Heart left ventricle (tissue), 16 donors: ENCODE data around the gene RNF225. TPM values are rescaled to one million over a fixed set of nuclear protein-coding genes. Genes with fewer than 3 reads are reported as not detected.

ENCODE experiments used
- ATAC-seq, 4 donors: fragments of 200-7000 bp; cut with Tn5 transposase; one replicate each; pipeline ENCODE4 v1.9.1; 2020 to 2022; ENCODE audit warnings: moderate library complexity in 4 of 4, mild to moderate bottlenecking in 3 of 4, moderate number of reproducible peaks in 1 of 4
- DNase-seq, 5 donors: peaks; one replicate each; pipeline ENCODE4 v3.0.0-alpha.2; 2020
- H3K27ac ChIP-seq, 12 donors: fragments of 200-600 bp; sonication (generic) in 4 of 12; one replicate each; pipeline versions ENCODE4 v1.5.0 to v1.8.0; 2016 to 2022; ENCODE audit warnings: mild to moderate bottlenecking in 2 of 12
- H3K27me3 ChIP-seq, 9 donors: fragments of 200-600 bp; sonication (generic) in 2 of 9; one replicate each; pipeline versions ENCODE4 v1.5.1 to v1.8.0; 2016 to 2022; ENCODE audit warnings: mild to moderate bottlenecking in 3 of 9
- H3K36me3 ChIP-seq, 9 donors: fragments of 200-600 bp; sonication (generic) in 2 of 9; one replicate each; pipeline versions ENCODE4 v1.5.0 to v1.8.0; 2018 to 2022; ENCODE audit warnings: mild to moderate bottlenecking in 2 of 9
- H3K4me1 ChIP-seq, 12 donors: fragments of 200-600 bp; sonication (generic) in 4 of 12; one replicate each; pipeline versions ENCODE4 v1.5.0 to v1.8.0; 2016 to 2022; ENCODE audit warnings: mild to moderate bottlenecking in 3 of 12
- H3K4me3 ChIP-seq, 12 donors: fragments of 200-600 bp; sonication (generic) in 4 of 12; one replicate each; pipeline versions ENCODE4 v1.5.0 to v1.8.0; 2017 to 2022; ENCODE audit warnings: mild to moderate bottlenecking in 9 of 12, moderate library complexity in 4 of 12
- H3K9me3 ChIP-seq, 12 donors: fragments of 200-600 bp; sonication (generic) in 4 of 12; one replicate each; pipeline versions ENCODE4 v1.5.0 to v1.8.0; 2016 to 2022; ENCODE audit warnings: mild to moderate bottlenecking in 1 of 12
- CTCF ChIP-seq, 12 donors: fragments of 200-600 bp; sonication (generic) in 4 of 12; IDR thresholded peaks; one replicate each; pipeline versions ENCODE4 v1.5.0 to v1.8.0; 2018 to 2022; ENCODE audit warnings: antibody characterized with exemption in 12 of 12, mild to moderate bottlenecking in 5 of 12
- POLR2A ChIP-seq, 2 donors: fragments of 450-650 bp; IDR thresholded peaks; one replicate each; pipeline ENCODE4 v1.6.1; 2017; ENCODE audit warnings: antibody characterized with exemption in 2 of 2, mild to moderate bottlenecking in 2 of 2, moderate library complexity in 2 of 2
- WGBS, 4 donors: extraction: QIAGEN DNeasy Blood & Tissue Kit in 2 of 4; methylation state at CpG; one replicate each; pipeline versions ENCODE4 v1.1.5 to v1.1.7; 2013 to 2018; 5-methylcytosine and 5-hydroxymethylcytosine counted together
- intact Hi-C, 10 donors: fragments of 100-400 bp; cut with DNase I; formaldehyde crosslinking; loops; one replicate each; pipeline versions ENCODE4 v1.11.1 to v1.14.2; 2022
- polyA plus RNA-seq, 2 donors: library from polyadenylated mRNA; stranded (reverse); fragments of 200-250 nt; gene quantifications; one replicate each; pipeline ENCODE4 v1.2.3, GENCODE V29; 2013
- total RNA-seq, 9 donors: library from RNA; depleted of rRNA in 2 of 9; stranded (reverse); fragments of >200 nt in 2 of 9; fragmentation: NEBNext Ultra II Directional in 3 of 9; extraction: Animal tissue kit (Norgen Biotek cat#: 25700) in 3 of 9; gene quantifications; one replicate each; pipeline versions ENCODE4 v1.1.0 to v1.2.4, GENCODE V29; 2016 to 2023
- donor health status: ischemic (EF 13 %, LVEDD 7.1; RV severe dilation, severe dysfunction).
- donor health status: healthy with polysubstance abuse.
- donor health status: DM: no; HTN: yes; CAD: no.
- donor health status: DM: no; HTN: no; CAD: no.
- donor health status: ischemic (EF 25% LVEDD 6.9; RV normal size, moderate dysfunction).
- donor health status: ischemic (EF 25% LVEDD 5.7; RV mildly dilated, moderate dysfunction).
- donor health status: healthy.
- donor health status: DM: yes; HTN: yes; CAD: no.
- donor health status: ischemic (EF 35%, LVEDD 5.7; RV mildly dilated, moderate dysfunction).
- donor health status: nonischemic (EF 11% LVEDD 7.7; RV severe dilation, severe dysfunction).
- donor health status: DM: yes; HTN: yes; CAD: no.
- donor health status: PGD.
- donor health status: ischemic (EF 29% LVEDD 5.4; RV normal size, mild dysfunction).
- donor health status: nonischemic (EF 23%, LVEDD 6.1; RV moderate dilation, normal function).

RNF225 gene
- total and polyA plus RNA-seq, 11 donors: not detected

- H3K4me1 ChIP-seq: peaks cover 5 to 49% (median 36%) of the 10 kb centered on the region in 12 donors
- peaks cover 0 to 2% (median 0%) of the 10 kb centered on the region in 9 donors for H3K36me3 ChIP-seq
- no peak overlapping the region for H3K4me3 ChIP-seq
- no peaks in the 10 kb centered on the region for H3K27me3 ChIP-seq
- ATAC-seq (no peak), DNase-seq (no peak)
- no peak overlapping the region for H3K27ac ChIP-seq
- H3K9me3 ChIP-seq: no peaks in the 10 kb centered on the region
- TF ChIP-seq CTCF (IDR thresholded peaks at IDR 0.05) (no peak), POLR2A (IDR thresholded peaks at IDR 0.05) (no peak)
- WGBS, 4 donors: 86 to 91% (median 90%) methylated on average over 6 of the region's 6 CpGs
- intact Hi-C loops: loop anchor here in 1 of 10 donors (5.0 kb wide), 1 partner anchor 56 kb away; the partner anchor contains the start of gene ZSCAN22
These were observed 12.4 kb upstream of the RNF225 start for GRCh38 chr19:58382997-58383603.

GRCh38 chr19:58385313-58385890 is 10.1 kb upstream of the RNF225 start:
- DNase-seq (no peak), ATAC-seq (no peak)
- H3K27me3 ChIP-seq: no peaks in the 10 kb centered on the region
- H3K27ac ChIP-seq: peak overlapping the region in 7 of 12 donors; percentile 90 to 98 (median 96)
- 87 to 93% (median 88%) methylated on average over 8 to 9 of the region's 9 CpGs for WGBS, 4 donors
- peaks cover 0 to 25% (median 23%) of the 10 kb centered on the region in 9 donors for H3K36me3 ChIP-seq
- peaks cover 5 to 44% (median 34%) of the 10 kb centered on the region in 12 donors for H3K4me1 ChIP-seq
- TF ChIP-seq CTCF (IDR thresholded peaks at IDR 0.05) (no peak), POLR2A (IDR thresholded peaks at IDR 0.05) (no peak)
- peak overlapping the region in 8 of 12 donors; percentile 60 to 99 (median 82) for H3K4me3 ChIP-seq
- intact Hi-C loops: no loop called here
- no peaks in the 10 kb centered on the region for H3K9me3 ChIP-seq

- H3K4me1 ChIP-seq: peaks cover 5 to 47% (median 34%) of the 10 kb centered on the region in 12 donors
- no peaks in the 10 kb centered on the region for H3K27me3 ChIP-seq
- WGBS, 4 donors: 4 to 15% (median 12%) methylated on average over 23 to 36 of the region's 36 CpGs
- H3K36me3 ChIP-seq: peaks cover 0 to 31% (median 29%) of the 10 kb centered on the region in 9 donors
- DNase-seq (peak in 1 of 5 donors; percentile 53), ATAC-seq (peak in 3 of 4 donors; percentile 1 to 24 (median 13))
- H3K4me3 ChIP-seq: peak overlapping the region; percentile 60 to 99 (median 77)
- H3K9me3 ChIP-seq: no peaks in the 10 kb centered on the region
- TF ChIP-seq POLR2A (IDR thresholded peaks at IDR 0.05): no peak
- no peak for TF ChIP-seq CTCF (IDR thresholded peaks at IDR 0.05)
- intact Hi-C loops: loop anchor here in 2 of 10 donors (2.0 kb wide), 2 partner anchors 15 to 59 kb away; partner anchors contain the start of gene ZSCAN22 (in 1 of the 2)
- H3K27ac ChIP-seq: peak overlapping the region; percentile 81 to 99 (median 97)
These were observed 9.4 kb upstream of the RNF225 start for GRCh38 chr19:58385891-58386575.
